GM20000 (cell line): ENCODE measurements around the gene HSF5.

Experiments used
- DNase-seq: peaks from one replicate; pipeline ENCODE4 v3.0.0; 2012; ENCODE audit warnings: low spot score
- TF ChIP-seq, protein P1 (sequence below): IDR thresholded peaks from 2 replicates; pipeline ENCODE4 v1.5.1; 2012; ENCODE audit warnings: mild to moderate bottlenecking, control low read depth; ENCODE audit errors: extremely low read depth, missing control alignments

The HSF5 gene

DNA sequence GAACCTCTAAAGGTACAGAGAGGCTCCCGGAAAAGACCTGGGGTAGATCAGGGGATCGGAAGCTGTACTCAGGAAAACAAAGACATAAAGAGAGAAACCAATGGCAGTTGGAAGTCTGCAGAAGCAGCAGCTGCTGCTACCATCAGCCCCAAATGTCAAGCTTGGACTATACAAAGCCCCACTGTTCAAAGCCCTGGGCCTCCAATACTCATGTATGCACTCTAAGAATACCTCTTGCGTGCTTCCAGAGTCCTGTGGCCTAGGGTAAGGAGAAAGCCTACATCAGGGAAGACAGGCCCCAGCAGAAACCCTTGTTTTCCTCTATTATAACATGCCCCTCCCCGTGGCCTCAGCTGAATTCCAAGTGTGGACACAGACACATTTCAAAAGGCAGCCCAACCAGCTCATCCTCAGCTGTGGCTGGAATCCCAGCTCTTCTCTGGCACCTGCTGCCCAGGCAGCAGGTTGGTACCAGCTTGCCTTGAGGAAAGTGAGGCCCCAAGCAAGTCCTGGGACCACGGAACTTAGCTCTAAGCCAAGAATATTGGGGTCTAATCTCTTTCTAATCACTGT lies 45.5 kb upstream of the HSF5 start:
- DNase-seq: no peak
- TF ChIP-seq, protein P1, sequence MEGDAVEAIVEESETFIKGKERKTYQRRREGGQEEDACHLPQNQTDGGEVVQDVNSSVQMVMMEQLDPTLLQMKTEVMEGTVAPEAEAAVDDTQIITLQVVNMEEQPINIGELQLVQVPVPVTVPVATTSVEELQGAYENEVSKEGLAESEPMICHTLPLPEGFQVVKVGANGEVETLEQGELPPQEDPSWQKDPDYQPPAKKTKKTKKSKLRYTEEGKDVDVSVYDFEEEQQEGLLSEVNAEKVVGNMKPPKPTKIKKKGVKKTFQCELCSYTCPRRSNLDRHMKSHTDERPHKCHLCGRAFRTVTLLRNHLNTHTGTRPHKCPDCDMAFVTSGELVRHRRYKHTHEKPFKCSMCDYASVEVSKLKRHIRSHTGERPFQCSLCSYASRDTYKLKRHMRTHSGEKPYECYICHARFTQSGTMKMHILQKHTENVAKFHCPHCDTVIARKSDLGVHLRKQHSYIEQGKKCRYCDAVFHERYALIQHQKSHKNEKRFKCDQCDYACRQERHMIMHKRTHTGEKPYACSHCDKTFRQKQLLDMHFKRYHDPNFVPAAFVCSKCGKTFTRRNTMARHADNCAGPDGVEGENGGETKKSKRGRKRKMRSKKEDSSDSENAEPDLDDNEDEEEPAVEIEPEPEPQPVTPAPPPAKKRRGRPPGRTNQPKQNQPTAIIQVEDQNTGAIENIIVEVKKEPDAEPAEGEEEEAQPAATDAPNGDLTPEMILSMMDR: no peak

DNA sequence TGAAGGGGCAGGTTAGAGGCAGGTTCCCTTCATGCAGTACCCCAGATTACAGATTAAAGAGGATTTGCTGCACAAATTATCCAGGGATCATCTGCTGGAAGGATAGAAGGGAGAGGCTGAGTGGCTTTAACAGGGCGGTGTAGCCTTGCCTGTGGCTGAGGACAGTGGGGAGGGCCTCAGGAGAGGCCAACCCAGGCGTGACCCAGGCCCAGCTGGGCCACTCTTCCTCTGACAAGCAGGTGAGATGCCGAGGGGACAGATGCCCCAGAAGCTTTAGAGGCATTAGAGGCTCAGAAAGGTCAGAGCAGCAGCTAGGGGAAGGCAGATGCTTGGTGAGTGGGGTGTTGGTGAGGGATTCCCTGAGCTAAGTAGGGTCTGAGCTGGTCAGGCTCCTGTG lies 44.3 kb upstream of the HSF5 start:
- TF ChIP-seq, protein P1: no peak
- DNase-seq: no peak

DNA sequence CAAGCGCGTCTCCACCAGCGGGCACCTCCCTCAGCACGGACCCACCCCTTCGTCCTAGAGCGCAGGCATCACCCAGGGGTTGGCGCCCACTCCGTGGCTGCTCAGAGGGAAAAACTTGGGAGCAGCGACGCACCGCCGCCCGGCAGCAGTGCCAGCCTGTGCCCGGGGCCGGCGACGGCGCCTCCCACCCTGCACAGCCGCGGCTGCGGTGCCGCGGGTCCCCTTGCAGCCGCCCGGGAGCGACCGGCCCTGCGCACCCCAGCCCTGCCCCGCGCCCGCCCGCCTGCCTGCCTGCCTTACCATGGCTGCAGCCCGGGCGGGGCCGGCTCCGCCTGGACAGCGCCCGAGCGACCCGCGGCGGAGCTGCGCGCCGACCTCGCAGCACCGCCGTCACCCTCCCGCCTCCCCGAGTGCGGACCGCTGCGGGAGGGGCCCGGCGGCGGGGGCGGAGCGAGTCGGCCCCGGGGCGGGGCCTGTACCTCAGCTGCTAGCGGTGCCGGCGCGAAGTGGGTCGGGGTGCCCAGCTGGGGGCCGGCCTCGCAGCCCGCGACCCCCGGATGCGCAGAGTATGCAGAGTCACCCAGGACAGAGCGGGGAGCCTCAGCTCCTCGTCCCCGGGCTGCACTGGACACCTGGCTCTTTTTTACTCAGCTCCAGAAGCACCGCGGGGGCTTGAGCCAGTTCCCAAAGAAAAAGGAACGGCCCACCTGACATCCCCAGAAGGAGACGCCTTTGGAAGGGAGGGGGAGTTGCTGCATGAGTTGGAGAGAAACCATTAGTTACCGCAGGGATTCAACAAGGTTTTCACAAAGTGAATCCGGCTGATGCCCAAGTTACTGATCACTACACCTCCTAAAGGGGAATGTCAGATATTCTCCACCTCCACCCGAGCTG lies 43.7 kb upstream of the HSF5 start:
- peak; percentile 85 for DNase-seq
- TF ChIP-seq, protein P1: no peak

DNA sequence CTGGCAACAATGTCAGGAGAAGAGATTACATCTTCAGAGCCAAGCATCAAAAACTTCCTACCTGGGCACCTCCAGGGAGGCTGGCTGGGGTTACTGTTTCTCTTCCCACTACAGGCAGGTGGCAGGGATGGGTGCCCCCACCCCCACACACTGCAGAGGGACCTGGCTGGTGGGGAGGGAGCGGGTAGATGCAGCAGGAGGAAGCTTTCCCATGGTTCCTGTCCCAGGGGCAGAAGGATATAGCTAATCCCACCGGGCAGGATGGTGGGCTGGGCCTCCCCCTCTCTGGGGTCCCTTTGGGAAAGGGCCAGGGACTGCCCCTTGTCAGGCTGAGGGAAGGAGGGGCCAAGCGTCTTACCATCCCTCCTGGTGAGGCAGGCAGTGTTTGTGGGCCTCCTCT lies 42.9 kb upstream of the HSF5 start:
- TF ChIP-seq, protein P1: no peak
- DNase-seq: no peak

DNA sequence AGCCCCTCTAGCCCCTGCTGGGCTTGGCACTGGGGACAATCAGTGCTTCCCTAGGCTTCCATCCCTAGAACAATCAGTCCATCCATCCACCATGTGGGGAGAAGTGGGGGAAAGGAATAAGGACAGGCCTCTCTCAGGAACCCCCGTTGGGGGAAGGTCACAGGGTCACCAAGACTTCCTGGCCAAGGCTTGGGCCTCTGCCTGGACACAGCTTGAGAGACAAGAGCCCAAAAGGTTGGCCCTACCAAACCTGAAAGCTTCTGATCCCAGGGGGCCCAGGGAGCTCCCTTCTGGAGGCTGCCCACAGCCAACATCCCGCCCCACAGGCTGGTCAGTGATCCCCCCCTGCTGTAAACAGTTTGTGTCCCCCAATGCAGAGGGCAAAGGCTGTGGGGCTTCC lies 42.4 kb upstream of the HSF5 start:
- DNase-seq: no peak

DNA sequence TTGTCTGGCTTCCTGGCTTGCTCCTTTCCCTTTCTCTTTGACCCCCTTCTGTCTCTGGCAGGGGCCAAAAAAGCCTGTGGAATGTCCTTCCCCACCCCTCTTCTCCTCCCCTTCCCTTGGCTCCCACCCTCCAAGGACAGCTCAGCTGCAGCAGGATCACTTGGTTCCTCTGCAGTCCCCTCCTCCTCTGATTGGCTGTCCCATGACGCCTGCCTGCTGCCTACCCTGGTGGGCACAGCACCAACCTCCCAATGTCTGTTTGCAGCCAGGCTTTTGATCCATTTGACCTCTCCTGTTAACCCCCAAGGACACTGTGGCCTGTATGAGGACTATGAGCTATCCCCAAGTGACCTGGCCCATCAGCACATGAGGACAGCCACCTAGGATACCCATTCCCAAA lies 41.1 kb upstream of the HSF5 start:
- TF ChIP-seq, protein P1: no peak
- no peak for DNase-seq

More for the DNA sequence above, 42.4 kb upstream of the HSF5 start:
- TF ChIP-seq, protein P1: no peak

DNA sequence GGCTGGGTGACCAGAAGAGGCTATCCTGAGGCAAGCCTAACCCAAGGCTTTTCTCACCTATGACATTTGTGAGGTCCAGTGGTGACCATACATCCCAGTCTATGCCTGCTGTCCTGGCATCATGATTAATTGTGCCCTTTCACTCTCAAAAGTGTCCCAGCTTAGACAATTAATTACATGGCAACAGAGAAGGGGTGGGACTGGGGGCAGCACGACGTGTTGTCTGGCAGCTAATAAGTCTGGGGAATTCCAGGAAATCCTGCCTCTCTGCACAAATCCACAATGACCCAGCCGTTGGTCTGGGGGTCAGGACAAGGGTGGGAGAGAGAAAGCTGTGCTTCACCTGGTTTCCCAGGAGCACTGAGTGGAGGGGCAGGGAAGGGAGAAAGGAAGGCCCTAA lies 40.2 kb upstream of the HSF5 start:
- TF ChIP-seq, protein P1: no peak
- DNase-seq: no peak
